GM06990 (cell line): Measurements from ENCODE around the gene XYLT1.

Experiments used
- DNase-seq: peaks from one replicate; pipeline ENCODE4 v3.0.0-alpha.2; 2011; ENCODE audit not compliant: insufficient read length; ENCODE audit errors: extremely low read depth
- H3K27me3 ChIP-seq: replicated peaks from 2 replicates; pipeline ENCODE4 v1.6.0; 2011; ENCODE audit warnings: low read length; ENCODE audit not compliant: control insufficient read depth, insufficient read depth
- H3K36me3 ChIP-seq: 2 replicates; pipeline ENCODE4 v1.5.1; 2011; ENCODE audit warnings: low read length; ENCODE audit not compliant: control insufficient read depth, insufficient read depth
- H3K4me3 ChIP-seq: replicated peaks from 2 replicates; pipeline ENCODE4 v1.5.1; 2011; ENCODE audit warnings: low read depth, mild to moderate bottlenecking, control low read depth, low read length
- CTCF ChIP-seq: IDR thresholded peaks from 2 replicates; pipeline ENCODE4 v1.5.1; 2011; ENCODE audit warnings: low read length, control low read depth, mild to moderate bottlenecking, inconsistent platforms; ENCODE audit not compliant: insufficient read depth, poor library complexity, severe bottlenecking

The XYLT1 gene

GRCh38 chr16:17205279-17206211 is 265.2 kb downstream of the XYLT1 start:
- no peak for TF ChIP-seq CTCF
- H3K27me3 ChIP-seq, result no peaks in the 10 kb centered on the region
- DNase-seq, result no peak
- no peak overlapping the region for H3K4me3 ChIP-seq
- no peaks in the 10 kb centered on the region for H3K36me3 ChIP-seq

- TF ChIP-seq CTCF, result no peak
- H3K36me3 ChIP-seq, result no peaks in the 10 kb centered on the region
- H3K4me3 ChIP-seq, result no peak overlapping the region
- H3K27me3 ChIP-seq, result no peaks in the 10 kb centered on the region
- no peak for DNase-seq
Measured at GRCh38 chr16:17204644-17205043, 266.1 kb downstream of the XYLT1 start.

- Histone ChIP-seq H3K27me3 (no peaks in the 10 kb centered on the region), H3K36me3 (no peaks in the 10 kb centered on the region), H3K4me3 (no peak overlapping the region)
- no peak for TF ChIP-seq CTCF
- DNase-seq, result no peak
Measured at GRCh38 chr16:17204206-17204605, 266.6 kb downstream of the XYLT1 start.

- no peaks in the 10 kb centered on the region for H3K27me3 ChIP-seq
- no peaks in the 10 kb centered on the region for H3K36me3 ChIP-seq
- DNase-seq, result no peak
- no peak overlapping the region for H3K4me3 ChIP-seq
- TF ChIP-seq CTCF, result no peak
Measured at GRCh38 chr16:17203424-17203823, 267.3 kb downstream of the XYLT1 start.

GRCh38 chr16:17199135-17199534 is 271.6 kb downstream of the XYLT1 start:
- Histone ChIP-seq H3K4me3 (no peak overlapping the region), H3K36me3 (no peaks in the 10 kb centered on the region), H3K27me3 (no peaks in the 10 kb centered on the region)
- DNase-seq, result no peak
- no peak for TF ChIP-seq CTCF

GRCh38 chr16:17196526-17196925 is 274.2 kb downstream of the XYLT1 start:
- no peak for DNase-seq
- TF ChIP-seq CTCF, result no peak
- no peak overlapping the region for H3K4me3 ChIP-seq
- H3K36me3 ChIP-seq, result no peaks in the 10 kb centered on the region
- no peaks in the 10 kb centered on the region for H3K27me3 ChIP-seq
